NCI-H82 (cell line): Measurements from ENCODE around the gene KLHDC7B.
A peak's percentile ranks its signal among the peaks of the same experiment; 100 is the strongest.
"Not testable (repeated sequence)": the region's sequence is repeated elsewhere in the genome, so short reads cannot be mapped to it uniquely, and the experiment has no call there.

Experiments
- DNase-seq: peaks from one replicate; lab custom pipeline; 2025; lab: John Stamatoyannopoulos, UW

The KLHDC7B gene

GRCh38 chr22:50529897-50530579 lies 15.7 kb upstream of the KLHDC7B start, which contains the start of gene TYMP:
Gene TYMP (minus strand): TSS chr22:50530012. CDS start chr22:50529709, 303 bp downstream.
- DNase-seq, result no peak

- DNase-seq, result no peak
These were observed 15.2 kb upstream of the KLHDC7B start for GRCh38 chr22:50530580-50530876.

GRCh38 chr22:50530877-50531545 lies 14.7 kb upstream of the KLHDC7B start:
- peak; percentile 57 for DNase-seq

GRCh38 chr22:50531546-50531961 lies 14.1 kb upstream of the KLHDC7B start:
- no peak for DNase-seq

- no peak for DNase-seq
These were observed 13.6 kb upstream of the KLHDC7B start for GRCh38 chr22:50531962-50532674.

- no peak for DNase-seq
These were observed 12.6 kb upstream of the KLHDC7B start for GRCh38 chr22:50532824-50533796.

- DNase-seq, result not testable (repeated sequence)
These were observed 11.6 kb upstream of the KLHDC7B start for GRCh38 chr22:50533856-50534711.

GRCh38 chr22:50535113-50535512 lies 10.6 kb upstream of the KLHDC7B start:
- DNase-seq, result no peak

GRCh38 chr22:50536226-50536625 lies 9.5 kb upstream of the KLHDC7B start:
- DNase-seq, result no peak

- no peak for DNase-seq
These were observed 7.9 kb upstream of the KLHDC7B start for GRCh38 chr22:50537765-50538164.

- no peak for DNase-seq
These were observed 5.3 kb upstream of the KLHDC7B start for GRCh38 chr22:50540381-50540780.

GRCh38 chr22:50541667-50542026 lies 4.1 kb upstream of the KLHDC7B start:
- not testable (repeated sequence) for DNase-seq

- no peak for DNase-seq
These were observed 3.2 kb upstream of the KLHDC7B start for GRCh38 chr22:50542416-50542927.

GRCh38 chr22:50544078-50544745 lies 1.5 kb upstream of the KLHDC7B start:
- peak; percentile 66 for DNase-seq

- DNase-seq, result no peak
These were observed 899 bp upstream of the KLHDC7B start for GRCh38 chr22:50544746-50545253.

GRCh38 chr22:50546326-50547262 lies 895 bp downstream of the KLHDC7B start:
- no peak for DNase-seq

- DNase-seq, result no peak
These were observed 1.7 kb downstream of the KLHDC7B start for GRCh38 chr22:50547263-50547985.
